Measurements from ENCODE around the gene SOX5. TPM values are rescaled to one million over a fixed set of nuclear protein-coding genes. Genes with fewer than 3 reads are reported as not detected.

SOX5 gene
- total RNA-seq, 1 experiment from 2014 or later: 3.1 TPM

DNA sequence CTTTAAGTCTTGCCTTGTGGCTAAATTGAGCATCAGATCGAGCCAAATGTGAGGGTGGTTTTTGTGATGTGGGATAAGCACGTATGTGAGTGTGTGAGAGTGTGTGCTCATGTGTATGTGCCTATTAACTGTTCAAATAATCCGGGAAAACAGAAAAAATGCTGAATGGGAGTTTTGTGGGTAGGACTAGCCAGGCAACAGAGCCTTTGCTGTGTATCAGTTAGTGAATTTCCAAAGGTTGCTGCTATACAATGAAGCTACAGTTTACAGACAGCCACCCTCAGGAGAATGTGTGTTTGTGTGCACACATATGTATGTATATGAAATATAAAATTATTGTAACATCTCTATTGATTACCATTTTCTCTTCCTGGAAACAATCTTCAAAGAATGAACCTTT is 154.0 kb downstream of the SOX5 start:
- no peak overlapping the region for H2BK15ac ChIP-seq (ENCODE audit: low read depth, low read length)
- no peak overlapping the region for H2BK12ac ChIP-seq (ENCODE audit: insufficient read length, low read depth, low read length)
- H3K79me2 ChIP-seq (ENCODE audit: insufficient read depth, low read length): no peaks in the 10 kb centered on the region
- WGBS (ENCODE audit: extremely low coverage, insufficient read length, low lambda C conversion rate): no CpG with 5 or more reads among the region's 3 CpGs
- no peak overlapping the region for H2BK120ac ChIP-seq (ENCODE audit: low read depth, low read length, poor library complexity, severe bottlenecking)
- H3K27ac ChIP-seq (ENCODE audit: insufficient read length, low read depth, low read length): no peak overlapping the region
- no peaks in the 10 kb centered on the region for H3K9me3 Mint-ChIP-seq
- no peak overlapping the region for H3K23ac ChIP-seq (ENCODE audit: insufficient read length, low read depth, low read length)
- H3K27me3 ChIP-seq (ENCODE audit: insufficient read depth, low read length): no peaks in the 10 kb centered on the region
- no peak overlapping the region; the same call in 1 of the 2 replicates for H3K14ac ChIP-seq (ENCODE audit: insufficient read depth, low read length)
- no peak overlapping the region for H4K5ac ChIP-seq (ENCODE audit: insufficient read length, low read depth, low read length)
- peaks cover 4% of the 10 kb centered on the region in 2 experiments; a peak in 3 of 4 replicates for H3K4me1 Mint-ChIP-seq
- no peaks in the 10 kb centered on the region for H3K4me1 ChIP-seq (ENCODE audit: insufficient read depth, low read length)
- 0 out of 7 replicates have a peak overlapping the region, but pooled peaks of 1 of the 3 experiments have one; percentile 17 for H3K27ac Mint-ChIP-seq
- no peak overlapping the region for H3T11ph ChIP-seq (ENCODE audit: low read length)
- H3K56ac ChIP-seq (ENCODE audit: insufficient read length, low read depth, low read length): no peak overlapping the region
- H2AK5ac ChIP-seq (ENCODE audit: insufficient read length, low read length): no peak overlapping the region
- no peaks in the 10 kb centered on the region for H3K79me1 ChIP-seq (ENCODE audit: insufficient read depth, low read depth, low read length, poor library complexity, severe bottlenecking)
- no peak for DNase-seq
- H3K9me3 ChIP-seq (ENCODE audit: control insufficient read depth, low read depth, low read length): no peaks in the 10 kb centered on the region
- no peak overlapping the region for H2AFZ ChIP-seq (ENCODE audit: low read length)
- H3K4me3 Mint-ChIP-seq: no peak overlapping the region
- H4K91ac ChIP-seq (ENCODE audit: insufficient read length, low read depth, low read length): no peak overlapping the region
- no peak overlapping the region for H3K18ac ChIP-seq (ENCODE audit: insufficient read length, low read depth, low read length)
- H4K8ac ChIP-seq (replicated peaks; ENCODE audit: insufficient read length, low read depth, low read length): no peak overlapping the region
- H3K23me2 ChIP-seq (ENCODE audit: insufficient read length, low read depth, low read length, poor library complexity, severe bottlenecking): no peaks in the 10 kb centered on the region
- H3K36me3 Mint-ChIP-seq (ENCODE audit: insufficient read depth in 1 of 3, low read depth in 3 of 3): no peaks in the 10 kb centered on the region
- TF ChIP-seq, protein P1, sequence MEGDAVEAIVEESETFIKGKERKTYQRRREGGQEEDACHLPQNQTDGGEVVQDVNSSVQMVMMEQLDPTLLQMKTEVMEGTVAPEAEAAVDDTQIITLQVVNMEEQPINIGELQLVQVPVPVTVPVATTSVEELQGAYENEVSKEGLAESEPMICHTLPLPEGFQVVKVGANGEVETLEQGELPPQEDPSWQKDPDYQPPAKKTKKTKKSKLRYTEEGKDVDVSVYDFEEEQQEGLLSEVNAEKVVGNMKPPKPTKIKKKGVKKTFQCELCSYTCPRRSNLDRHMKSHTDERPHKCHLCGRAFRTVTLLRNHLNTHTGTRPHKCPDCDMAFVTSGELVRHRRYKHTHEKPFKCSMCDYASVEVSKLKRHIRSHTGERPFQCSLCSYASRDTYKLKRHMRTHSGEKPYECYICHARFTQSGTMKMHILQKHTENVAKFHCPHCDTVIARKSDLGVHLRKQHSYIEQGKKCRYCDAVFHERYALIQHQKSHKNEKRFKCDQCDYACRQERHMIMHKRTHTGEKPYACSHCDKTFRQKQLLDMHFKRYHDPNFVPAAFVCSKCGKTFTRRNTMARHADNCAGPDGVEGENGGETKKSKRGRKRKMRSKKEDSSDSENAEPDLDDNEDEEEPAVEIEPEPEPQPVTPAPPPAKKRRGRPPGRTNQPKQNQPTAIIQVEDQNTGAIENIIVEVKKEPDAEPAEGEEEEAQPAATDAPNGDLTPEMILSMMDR (conservative IDR thresholded peaks at IDR 0.05): no peak
- no peak overlapping the region for H3K4me2 ChIP-seq (ENCODE audit: insufficient read depth, insufficient read length, low read length)
- H4K20me1 ChIP-seq (ENCODE audit: control insufficient read depth, insufficient read depth, insufficient read length): no peaks in the 10 kb centered on the region
- no peak overlapping the region for H3K9ac ChIP-seq (ENCODE audit: extremely low read depth, insufficient read length, low read length)
- no peak overlapping the region for H2BK20ac ChIP-seq (ENCODE audit: low read depth, low read length, poor library complexity, severe bottlenecking)
- no peaks in the 10 kb centered on the region for H3K27me3 Mint-ChIP-seq (ENCODE audit: low read depth)
- no peak overlapping the region for H2BK5ac ChIP-seq (ENCODE audit: insufficient read length, low read length)
- no peak overlapping the region for H3K4ac ChIP-seq (ENCODE audit: low read depth, low read length)

Data from H9 (cell line).